Measurements from ENCODE around the gene TCERG1L.

TCERG1L gene

DNA sequence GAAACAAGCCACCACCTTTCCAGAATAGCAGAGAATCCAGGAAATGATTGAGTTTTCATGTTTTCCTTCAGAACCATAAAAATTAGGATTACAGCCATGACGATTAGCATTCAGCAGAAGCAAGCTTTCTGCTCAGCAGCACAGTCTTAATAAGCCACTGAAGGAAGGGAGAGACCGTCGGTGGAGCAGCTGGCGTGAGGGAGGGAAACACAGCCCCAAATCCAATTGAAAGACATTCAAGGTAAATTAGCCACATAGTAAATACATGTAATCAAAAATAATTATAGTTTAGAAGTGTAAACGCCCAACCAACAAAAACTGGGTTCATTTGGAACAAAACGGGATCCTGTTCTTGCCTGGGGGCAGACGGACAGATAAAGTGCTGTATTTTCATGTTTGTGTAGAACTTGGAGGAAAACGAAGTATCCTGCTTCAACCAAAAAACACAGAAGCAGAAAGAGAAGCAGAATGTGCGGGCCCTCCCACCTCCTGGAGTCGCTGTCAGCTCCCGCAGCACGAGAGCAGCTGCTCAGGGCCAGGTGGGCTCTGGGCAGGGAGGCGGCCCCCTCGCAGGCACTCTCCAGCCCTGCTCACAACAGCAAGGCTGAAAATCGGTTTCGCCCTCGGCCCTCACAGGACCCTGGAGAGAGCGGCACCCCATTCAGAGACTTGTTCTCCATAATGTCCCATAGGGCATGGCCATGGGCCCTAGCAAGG, 84.9 kb downstream of the TCERG1L start:
- no peak for DNase-seq (ENCODE audit: low read depth)

DNA sequence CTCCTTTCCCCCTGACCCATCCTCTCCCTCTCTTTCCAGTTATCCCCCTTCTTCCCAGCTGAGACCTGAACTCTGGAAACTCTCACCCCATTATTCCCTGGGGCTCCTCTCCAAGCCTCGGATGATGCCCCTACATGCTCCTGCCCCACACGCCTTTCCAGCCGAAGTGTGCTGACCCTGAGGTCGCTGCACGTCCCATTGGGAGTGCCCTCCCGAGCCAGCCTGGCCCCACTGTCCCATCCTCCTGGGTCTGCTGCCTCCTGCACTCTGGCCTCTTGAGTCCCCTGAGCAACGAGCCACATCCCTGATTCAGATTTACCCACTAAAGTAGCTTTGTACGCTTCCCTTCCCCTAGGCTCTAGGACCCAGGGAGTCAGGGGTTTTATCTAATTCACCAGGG, 87.4 kb downstream of the TCERG1L start:
- no peak for DNase-seq (ENCODE audit: low read depth)

DNA sequence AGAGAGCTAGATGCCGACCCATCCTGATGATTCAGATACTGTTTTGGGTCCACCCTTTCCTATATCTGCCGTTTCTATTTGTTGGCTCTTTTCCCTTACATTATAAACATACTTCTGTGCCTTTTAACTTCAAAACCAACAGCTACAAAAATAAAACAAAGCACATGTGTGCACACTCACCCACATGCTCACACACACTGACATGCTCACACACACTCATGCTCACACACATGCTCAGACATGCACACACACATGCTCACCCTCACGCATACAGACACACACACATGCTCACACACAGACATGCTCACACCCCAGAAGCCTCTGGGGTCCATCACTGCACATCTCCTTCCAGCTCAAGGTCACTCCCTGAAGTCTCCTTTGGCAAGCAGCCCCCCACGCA, 88.1 kb downstream of the TCERG1L start:
- no peak for DNase-seq (ENCODE audit: low read depth)

DNA sequence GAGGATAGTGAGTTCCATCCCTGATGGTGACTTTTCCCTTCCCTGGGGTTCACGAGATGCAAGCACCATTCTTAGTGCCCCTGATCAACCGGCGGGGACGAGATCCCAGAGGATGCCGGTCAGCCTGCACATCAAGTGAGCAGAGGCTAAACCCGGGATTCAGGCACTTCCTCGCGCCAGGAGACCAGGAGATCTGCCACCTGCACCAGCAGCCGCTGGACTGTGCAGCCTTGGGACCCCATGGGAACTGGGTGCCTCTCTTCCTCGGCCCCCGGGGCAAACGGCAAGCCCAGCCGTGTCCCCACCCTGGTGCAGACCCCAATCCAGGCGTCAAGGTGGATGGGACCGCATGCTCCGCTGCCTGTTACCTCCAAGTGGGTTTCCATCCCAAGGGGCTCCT, 88.5 kb downstream of the TCERG1L start:
- DNase-seq (ENCODE audit: low read depth) = no peak

DNA sequence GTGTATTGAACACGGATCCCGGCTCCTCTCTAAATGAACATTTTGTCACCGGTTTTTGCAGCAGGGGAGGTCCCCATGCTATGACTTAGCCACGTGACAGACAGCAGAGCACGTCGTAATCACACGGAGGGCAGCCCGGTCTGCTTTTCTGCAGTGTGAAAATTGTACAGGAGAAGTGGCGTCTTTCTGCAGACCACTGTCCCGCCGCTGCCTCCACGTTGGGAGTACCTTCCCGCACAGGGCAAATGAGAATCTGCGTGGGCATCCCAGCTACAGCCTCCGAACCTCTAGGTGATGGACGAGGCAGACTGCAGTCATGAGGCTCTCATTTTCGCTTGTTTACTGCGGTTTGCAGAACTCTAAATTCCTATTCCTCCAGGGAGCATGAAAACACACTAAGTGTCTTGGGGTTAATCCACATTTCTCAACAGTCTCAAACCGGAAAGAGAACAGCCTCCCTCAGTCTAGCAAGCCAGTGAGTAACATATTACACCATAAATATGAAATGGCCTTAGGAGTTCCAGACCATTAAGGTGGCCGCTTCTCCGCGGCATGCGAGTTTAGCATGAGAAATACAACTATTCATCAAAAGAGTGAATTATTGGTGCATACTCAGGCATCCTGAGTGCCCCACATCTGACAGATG, 89.8 kb downstream of the TCERG1L start:
- DNase-seq (ENCODE audit: low read depth) = no peak

DNA sequence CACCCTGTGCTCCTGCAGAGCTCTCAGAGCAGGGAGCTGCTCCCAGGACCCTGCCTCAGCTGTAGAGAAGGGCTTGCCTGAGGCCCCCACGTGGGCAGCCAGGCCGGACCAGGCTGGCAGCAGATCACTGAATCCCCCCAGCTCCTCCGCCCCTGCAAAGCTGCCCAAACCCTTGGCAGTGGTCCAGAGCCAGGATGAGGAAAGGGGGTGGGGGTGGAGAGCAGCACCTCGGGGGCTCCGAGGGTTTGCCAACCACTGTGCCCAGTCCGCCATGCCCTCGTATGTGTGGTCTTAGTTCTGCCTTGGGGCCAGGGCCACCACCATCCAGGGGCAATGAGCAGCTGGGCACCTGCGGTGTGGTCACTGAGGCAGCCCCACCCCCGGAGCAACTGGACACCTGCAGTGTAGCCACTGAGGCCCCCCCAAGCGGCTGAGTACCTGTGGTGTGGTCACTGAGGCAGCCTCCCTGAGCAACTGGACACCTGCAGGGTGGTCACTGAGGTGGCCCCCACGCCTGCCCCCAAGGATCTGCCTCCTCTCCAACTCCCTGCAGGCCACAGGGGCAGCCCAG, 90.8 kb downstream of the TCERG1L start:
- no peak for DNase-seq (ENCODE audit: low read depth)

DNA sequence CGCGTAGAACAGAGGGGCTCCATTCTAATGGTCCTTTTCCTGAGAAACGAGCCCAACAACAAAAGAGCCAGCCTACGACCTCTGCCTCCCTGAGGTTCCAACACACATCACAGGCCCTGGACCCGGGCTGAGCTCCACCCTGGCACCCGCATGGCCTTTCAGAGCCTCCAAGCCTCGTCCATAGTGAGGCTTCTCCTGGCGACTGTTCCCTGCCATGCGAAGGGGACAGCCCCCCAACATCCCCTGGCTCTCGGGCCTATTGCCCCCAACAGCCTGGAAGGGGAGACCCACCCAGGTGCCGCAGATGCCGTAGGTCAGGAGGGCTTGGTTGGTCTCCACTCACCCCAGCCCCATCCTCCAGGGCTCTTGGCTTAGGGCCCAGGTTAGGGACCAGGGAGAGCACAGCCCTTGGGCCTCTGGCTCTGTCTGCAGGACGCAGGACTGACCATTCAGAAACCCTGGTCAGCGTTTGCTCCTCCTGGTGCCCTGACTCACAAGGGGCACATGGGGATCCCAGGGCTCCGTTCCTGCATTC, 91.5 kb downstream of the TCERG1L start:
- no peak for DNase-seq (ENCODE audit: low read depth)

DNA sequence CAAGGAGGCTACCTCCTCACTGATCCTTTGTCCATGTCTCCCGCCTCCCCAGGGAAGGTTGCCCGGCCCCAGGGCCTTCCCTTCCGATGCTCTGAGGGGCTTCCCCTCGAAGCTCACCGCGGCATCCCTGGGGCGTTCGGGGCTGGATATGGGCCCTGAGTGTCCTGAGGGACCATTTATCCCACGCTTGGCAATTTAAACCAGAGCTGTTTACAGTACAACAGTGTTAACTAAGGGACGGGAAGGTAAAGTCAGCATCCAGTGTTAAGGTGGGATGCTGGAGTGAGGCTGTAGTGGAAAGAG, 92.0 kb downstream of the TCERG1L start:
- no peak for DNase-seq (ENCODE audit: low read depth)

DNA sequence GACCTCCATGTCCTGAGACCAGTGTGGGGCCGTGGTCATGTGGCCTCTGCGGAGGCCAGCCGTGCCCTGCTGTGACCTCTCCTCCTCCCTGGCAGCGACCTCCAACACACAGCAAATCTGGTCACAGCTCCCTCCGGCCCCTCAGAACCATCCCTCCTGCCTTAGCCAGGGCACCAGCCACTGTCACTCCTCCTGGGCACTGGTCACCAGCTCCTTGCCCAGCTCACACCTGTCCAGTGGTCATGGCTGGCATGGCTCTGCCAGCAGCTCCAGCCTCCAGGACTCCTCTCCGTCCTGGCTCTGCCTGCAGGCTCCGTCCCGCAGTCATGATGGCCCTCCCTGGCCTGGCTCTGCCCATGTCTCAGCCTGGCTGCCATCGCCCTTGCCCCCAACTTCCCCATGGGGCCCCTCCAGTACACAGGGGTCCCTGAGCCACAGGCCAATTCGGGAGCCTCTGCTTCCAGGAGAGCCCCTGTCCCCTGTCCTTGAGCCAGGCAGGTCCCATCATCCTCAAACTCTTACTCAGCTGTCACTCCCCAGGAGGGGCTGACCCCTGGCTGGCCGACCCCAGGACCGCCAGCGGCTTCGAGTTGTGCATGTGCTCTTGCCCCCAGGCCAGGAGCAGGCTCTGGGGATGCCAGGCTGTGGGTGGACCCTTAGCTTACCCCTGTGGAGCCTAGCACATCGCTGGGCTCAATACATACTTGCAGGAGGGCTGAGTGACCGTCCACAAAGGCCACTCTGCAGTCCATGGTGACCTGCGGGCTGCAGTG, 92.5 kb downstream of the TCERG1L start:
- no peak for DNase-seq (ENCODE audit: low read depth)

DNA sequence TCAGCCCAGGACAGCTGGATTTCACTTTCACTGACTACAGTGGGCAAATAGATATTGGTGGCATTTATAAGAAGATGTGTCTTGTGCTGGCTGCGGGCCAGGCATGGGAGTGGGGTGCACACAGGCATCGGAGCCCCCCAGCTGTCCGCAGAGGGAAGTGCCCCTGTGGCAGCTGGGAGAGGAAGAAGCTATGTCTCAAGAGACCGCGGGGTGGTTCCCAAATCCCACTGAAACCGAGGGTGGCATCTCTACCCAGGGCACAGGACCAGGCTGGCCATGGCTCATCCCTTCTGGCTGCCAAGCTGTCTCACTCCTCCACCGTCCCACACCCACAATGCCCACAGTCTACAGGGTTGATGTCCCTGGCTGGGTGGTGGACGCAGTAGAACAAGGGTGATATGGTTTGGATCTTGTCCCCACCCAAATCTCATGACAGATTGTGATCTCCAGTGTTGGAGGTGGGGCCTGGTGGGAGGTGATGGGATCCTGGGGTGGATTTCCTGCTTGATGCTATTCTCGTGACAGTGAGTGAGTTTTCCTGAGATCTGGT, 94.8 kb downstream of the TCERG1L start:
- no peak for DNase-seq (ENCODE audit: low read depth)

DNA sequence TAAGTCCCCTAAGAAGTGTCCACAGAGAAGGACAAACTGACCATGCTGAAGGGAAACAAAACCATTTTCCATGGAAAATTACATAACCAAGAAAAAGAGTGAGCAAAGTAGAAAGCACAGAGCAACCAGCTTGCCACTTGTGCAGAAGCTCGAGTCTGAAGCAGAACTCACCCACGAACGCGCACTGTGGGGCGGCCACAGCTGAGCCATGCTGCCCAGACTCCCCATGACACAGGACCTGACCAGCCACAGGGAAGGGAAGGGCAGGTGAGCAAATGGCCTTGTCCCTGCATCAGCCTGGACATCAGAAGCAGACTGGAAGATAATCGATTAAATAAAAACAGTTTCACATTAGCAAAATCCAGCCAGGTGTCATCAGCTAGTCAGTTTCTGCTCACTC, 95.7 kb downstream of the TCERG1L start:
- no peak for DNase-seq (ENCODE audit: low read depth)

DNA sequence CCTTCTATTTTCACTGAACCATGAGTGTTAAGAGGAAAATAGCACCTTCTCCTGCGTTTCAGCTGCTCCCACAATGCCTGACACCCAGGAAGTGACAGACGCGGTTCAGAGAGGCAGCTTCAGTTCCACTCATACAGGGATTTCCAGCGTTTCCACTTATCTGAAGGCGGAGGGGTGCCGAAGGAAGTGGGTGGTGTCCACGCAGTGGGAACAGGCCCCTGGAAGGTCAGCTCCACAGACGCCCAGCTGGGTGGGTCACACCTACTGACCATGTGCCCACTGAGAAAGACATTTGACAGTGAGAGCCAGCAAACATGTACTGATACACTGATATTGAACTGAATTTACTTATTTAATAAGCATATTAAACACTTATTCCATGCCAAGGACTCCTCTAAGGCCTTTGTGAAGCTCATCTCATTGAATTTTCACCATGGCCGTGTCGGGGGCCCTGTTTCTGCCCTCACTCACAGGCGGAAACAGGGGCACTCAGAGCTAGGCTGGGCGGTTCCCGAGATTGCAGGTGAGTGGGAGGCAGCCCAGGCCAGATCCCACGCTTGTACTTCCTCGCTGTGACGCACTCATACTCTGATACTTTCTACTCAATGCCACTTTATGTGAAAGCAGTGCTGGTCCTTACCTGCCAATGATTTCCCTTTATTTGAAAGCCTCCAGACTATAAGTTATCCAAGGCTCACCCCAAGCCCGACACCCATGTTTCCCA, 96.8 kb downstream of the TCERG1L start:
- no peak for DNase-seq (ENCODE audit: low read depth)

DNA sequence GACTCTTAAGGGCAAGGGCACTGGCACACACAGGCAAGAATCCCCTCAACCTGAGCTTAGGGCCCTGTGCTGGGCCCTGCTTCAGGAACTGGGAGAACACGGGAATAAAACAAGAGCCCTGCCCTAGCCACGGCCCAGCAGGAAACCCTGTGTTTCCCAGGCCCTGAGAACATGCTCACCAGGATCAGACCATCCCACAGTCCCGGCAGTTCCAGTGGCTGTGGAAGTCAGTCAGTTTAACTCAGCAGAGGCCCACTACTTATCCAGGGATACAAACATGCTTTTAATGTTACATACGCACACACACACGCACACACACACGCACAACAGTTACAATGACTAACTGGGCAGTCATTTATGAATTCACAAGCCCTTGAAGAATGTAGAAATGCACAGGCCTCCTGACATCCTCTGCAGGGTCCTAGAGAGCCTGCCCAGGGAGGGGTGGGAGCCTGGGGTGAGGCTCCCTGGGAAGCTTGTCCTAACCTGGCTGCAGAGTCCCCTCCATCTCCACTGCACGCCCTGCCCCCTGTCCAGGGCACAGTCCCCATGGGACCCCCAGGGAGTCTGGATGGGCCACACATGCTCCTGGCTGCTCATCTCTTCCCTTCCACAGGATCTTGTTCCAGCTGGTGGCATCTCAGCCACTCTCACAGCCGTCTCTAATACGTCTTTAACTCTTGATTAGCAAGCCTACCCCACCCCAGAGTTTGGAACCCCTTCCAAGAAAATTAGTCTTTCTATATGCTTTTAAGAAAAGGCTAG, 97.6 kb downstream of the TCERG1L start:
- DNase-seq (ENCODE audit: low read depth) = no peak

DNA sequence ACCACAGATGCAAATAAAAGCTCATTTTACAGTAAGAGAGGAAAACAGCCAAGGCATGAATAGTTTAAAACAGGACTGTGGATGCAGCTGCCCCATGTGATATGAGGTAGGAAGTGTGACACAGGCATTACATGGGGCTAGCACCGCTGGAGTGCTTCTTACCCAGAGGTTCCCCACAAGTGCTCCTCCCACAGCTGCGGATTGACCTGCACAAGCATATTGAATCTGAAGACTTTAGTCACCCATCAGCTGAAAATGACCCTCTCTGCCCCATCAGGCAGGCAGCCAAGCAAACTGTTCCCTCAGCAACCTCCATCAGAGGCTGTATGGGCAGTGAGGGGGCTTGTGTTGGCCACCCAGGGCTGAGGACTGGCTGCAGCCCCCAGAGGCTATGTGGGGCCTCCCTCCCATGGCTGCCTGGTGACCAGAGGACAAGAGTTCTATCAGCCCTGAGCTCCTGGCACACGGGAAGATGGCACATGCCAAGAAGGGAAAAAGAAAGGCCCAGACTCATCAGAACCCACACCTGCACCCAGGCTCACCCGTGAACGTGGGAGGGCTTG, 98.7 kb downstream of the TCERG1L start:
- DNase-seq (ENCODE audit: low read depth) = no peak

DNA sequence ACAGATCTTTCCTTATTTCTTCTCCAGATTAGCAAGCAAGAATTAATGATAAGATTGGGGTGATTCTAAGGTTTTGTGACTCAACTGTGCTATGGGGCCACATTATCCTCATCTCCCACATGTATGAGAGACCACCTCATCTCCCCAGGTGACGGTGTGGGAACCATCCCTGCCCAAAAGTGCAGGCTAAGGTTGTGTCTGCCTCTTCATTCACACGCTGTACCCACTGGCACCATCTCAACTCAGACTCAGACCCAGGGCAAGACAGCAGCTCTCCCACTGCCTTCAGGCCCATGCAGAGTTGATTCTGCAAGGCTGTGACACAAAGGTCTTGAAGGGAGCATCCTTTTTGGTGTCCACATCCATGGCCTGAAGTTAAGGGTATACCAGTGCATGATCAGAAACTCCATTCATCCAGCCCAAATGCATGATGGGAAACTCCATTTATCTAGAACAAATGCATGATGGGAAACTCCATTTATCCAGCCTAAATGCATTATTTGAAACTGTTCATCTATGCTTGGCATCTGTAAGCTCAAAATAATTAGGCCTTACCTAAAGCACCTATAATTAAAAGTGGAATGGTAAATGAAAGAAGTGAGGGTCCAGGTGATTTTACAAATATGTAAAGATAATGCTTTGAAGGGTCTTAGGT, 99.4 kb downstream of the TCERG1L start:
- DNase-seq (ENCODE audit: low read depth) = no peak

DNA sequence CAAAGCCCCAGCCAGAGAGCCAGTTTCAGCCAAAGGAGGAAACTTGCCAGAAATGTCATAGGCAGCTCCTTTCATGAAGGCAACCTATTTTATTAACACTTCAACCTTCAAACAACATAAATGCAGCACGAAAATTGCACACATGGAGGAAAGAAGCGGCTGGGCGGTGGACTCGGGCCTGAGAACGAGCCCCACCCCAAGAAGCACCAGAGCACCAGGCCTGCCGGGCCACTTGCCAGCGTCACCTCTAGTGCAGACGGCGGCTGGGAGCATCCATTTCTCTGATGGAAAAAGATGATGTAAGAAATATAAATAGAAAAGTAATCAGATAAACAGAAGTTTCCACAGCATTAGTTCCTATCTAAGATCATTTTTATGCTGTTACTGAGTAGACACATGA, 100.0 kb downstream of the TCERG1L start:
- no peak for DNase-seq (ENCODE audit: low read depth)

DNA sequence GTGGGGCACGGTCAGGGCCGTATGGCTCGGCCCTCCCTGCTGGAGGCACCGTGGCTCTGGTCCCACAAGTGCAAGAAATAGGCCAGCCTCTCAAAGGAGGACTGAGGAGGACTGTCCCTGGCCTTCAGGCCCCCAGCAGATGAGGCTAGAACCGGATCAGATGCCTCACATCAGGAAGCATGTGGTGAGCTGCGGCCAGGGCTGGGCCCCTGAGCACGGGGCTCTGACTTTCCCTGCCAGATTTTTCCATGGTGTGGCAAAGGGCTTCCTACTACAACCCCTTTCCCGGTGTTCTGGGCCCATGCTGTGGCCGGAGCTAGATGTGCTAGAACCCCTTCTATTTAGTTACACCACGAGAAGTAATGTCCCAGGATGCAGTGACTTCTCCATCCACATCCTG, 100.4 kb downstream of the TCERG1L start:
- DNase-seq (ENCODE audit: low read depth) = no peak

DNA sequence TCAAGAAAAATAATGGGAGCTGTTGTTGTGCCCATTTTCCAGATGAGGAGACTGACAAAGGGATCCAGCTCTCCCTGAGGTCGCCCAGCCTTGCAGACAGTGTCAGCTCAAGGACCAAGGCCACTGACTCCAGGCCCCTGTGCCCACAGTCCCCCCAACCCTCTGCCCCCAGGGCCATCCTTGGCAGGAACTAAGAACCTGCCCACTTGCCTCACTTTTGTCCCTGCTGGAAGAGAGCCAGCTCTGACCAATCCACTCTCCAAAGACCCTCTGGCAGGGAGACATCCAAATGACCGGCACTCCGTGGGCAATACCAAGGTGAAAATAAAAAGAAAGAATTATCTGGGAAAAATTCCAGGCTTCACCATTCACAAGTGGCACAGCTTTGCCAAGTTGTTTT, 101.3 kb downstream of the TCERG1L start:
- no peak for DNase-seq (ENCODE audit: low read depth)

DNA sequence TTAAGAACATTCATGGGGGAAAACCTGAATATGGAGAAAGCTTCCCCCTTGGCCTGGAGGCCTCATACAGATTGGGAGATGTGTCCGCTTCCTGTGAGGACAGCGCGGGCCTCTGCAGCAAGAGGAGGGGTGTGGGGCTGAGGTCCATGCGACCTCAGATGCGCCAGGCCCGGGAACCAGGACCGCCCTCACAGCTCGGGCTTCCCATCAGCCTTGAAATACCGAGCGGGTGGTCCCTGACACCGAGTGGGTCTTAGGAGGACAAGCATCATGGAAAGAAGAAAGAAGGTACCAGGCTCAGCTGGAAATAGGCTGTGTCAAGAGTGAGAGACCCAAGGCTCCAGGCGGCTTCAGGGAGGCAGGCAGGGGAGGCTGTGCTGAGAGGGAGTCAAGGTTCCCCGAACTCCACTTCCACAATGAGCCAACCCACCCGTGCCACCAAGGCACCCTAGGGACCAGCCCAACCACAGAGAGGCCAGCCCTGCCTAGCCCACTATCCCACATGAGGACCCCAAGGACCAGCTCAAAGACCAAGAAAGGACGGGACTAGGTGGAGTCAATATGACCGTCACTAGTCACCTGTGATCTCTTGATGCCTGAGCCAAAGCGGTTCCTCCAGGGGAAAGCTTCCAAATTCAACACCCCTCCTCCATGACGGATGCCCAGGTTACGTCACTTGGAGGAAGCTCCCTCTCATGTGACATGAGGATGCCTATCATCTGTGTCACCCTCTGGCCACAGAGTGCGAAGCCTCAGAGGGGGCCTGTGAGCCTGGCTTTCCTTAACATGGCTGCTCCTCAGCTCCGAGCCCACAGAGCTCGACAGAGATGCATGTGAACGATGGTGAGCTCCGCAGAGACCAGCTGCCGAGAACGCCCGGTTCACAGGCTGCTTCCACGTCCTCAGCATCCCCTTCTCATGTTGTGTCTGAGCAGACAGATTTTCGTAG, 103.7 kb downstream of the TCERG1L start:
- no peak for DNase-seq (ENCODE audit: low read depth)
